MM.1S (cell line): ENCODE results near the gene FXYD3.
"Not testable (repeated sequence)": the region's sequence is repeated elsewhere in the genome, so short reads cannot be mapped to it uniquely, and the experiment has no call there.

Source experiments
- DNase-seq: peaks from one replicate; pipeline ENCODE4 v3.0.0-alpha.2; 2015
- H2AFZ ChIP-seq: fragments of 300-600 bp; sonication (generic); 2 replicates; pipeline ENCODE4 v1.6.0; 2016; ENCODE audit warnings: antibody characterized with exemption, low read length
- H3F3A ChIP-seq: fragments of 300-600 bp; sonication (generic); 2 replicates; pipeline ENCODE4 v1.6.1; 2016; ENCODE audit warnings: mild to moderate bottlenecking, antibody characterized with exemption, low read length, moderate library complexity, mixed read lengths; ENCODE audit not compliant: insufficient read depth
- H3K27ac ChIP-seq: fragments of 300-600 bp; sonication (generic); 2 replicates; pipeline ENCODE4 v1.5.1; 2016; ENCODE audit warnings: mild to moderate bottlenecking, low read length
- H3K27me3 ChIP-seq: fragments of 300-600 bp; sonication (generic); replicated peaks from 2 replicates; pipeline ENCODE4 v1.6.0; 2016; ENCODE audit warnings: low read length; ENCODE audit not compliant: insufficient read depth
- H3K36me3 ChIP-seq: fragments of 300-600 bp; sonication (generic); replicated peaks from 2 replicates; pipeline ENCODE4 v1.6.1; 2016; ENCODE audit warnings: mild to moderate bottlenecking, low read length, mixed read lengths; ENCODE audit not compliant: insufficient read depth
- H3K4me1 ChIP-seq: fragments of 300-600 bp; sonication (generic); 2 replicates; pipeline ENCODE4 v1.6.1; 2016; ENCODE audit warnings: low read length, mixed read lengths
- H3K4me2 ChIP-seq: fragments of 300-600 bp; sonication (generic); 2 replicates; pipeline ENCODE4 v1.6.0; 2016; ENCODE audit warnings: low read depth, low read length
- H3K4me3 ChIP-seq: fragments of 300-600 bp; sonication (generic); 2 replicates; pipeline ENCODE4 v1.5.1; 2016; ENCODE audit warnings: low read length, mixed read lengths
- H3K79me2 ChIP-seq: fragments of 300-600 bp; sonication (generic); 2 replicates; pipeline ENCODE4 v1.6.1; 2016; ENCODE audit warnings: mixed run types, low read length, mixed read lengths
- H3K9ac ChIP-seq: fragments of 300-600 bp; sonication (generic); 2 replicates; pipeline ENCODE4 v1.6.1; 2016; ENCODE audit warnings: low read length, mixed read lengths
- H3K9me2 ChIP-seq: fragments of 300-600 bp; sonication (generic); replicated peaks from 2 replicates; pipeline ENCODE4 v1.6.1; 2016; ENCODE audit warnings: mild to moderate bottlenecking, low read length, mixed read lengths; ENCODE audit not compliant: insufficient read depth
- H3K9me3 ChIP-seq: fragments of 300-600 bp; sonication (generic); replicated peaks from 2 replicates; pipeline ENCODE4 v1.6.1; 2016; ENCODE audit warnings: mild to moderate bottlenecking, low read length, mixed read lengths; ENCODE audit not compliant: insufficient read depth
- H4K20me1 ChIP-seq: fragments of 300-600 bp; sonication (generic); 2 replicates; pipeline ENCODE4 v1.6.1; 2016; ENCODE audit warnings: mild to moderate bottlenecking, low read length, moderate library complexity, mixed read lengths; ENCODE audit not compliant: insufficient read depth
- EZH2 ChIP-seq: fragments of 300-600 bp; sonication (generic); optimal IDR thresholded peaks from 2 replicates; pipeline ENCODE3; 2017; ENCODE audit warnings: low read depth, mild to moderate bottlenecking, antibody characterized with exemption, low read length, mixed read lengths
- EZH2phosphoT487 ChIP-seq: fragments of 300-600 bp; sonication (generic); IDR thresholded peaks from 2 replicates; pipeline ENCODE4 v1.6.1; 2018; ENCODE audit warnings: antibody characterized with exemption, low read length
- TF ChIP-seq, protein P1 (sequence below): fragments of 300-600 bp; sonication (generic); IDR thresholded peaks from 2 replicates; pipeline ENCODE4 v1.5.1; 2016; ENCODE audit warnings: antibody characterized with exemption, low read length, mixed read lengths

Gene FXYD3

DNA sequence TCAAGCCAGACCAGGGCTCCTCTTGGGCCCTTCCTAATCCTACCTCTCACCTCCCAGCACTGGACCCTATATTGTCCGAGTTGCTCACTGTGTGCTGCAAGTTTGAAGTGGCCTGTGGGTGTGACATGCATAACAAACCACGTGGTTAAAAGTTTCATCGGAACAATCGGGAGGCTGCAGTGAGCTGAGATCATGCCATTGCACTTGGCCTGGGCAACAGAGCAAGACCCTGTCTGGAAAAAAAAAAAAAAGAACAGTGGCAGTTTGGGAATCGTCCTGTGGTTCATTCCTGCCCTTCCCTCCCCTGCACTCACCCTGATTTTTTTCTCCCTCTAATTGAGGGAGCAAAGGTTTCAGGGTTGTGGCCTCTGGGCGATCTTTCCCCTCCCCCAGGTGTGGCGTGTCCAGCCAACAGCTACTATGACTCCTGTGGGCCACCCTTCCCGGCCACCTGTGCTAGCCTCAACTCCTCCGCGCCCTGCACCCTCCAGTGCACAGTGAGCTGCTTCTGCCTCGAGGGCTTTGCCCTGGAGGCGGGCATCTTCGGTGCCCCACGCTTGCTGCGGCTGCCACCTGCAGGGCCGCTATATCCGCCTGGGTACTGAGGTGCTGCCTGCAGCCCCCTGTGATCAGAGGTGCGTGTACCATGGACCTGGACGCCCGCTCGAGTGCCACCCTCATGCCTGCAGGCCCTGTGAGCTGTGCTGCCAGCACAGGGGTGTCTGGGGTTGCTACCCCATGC, 16.3 kb upstream of the FXYD3 start:
- DNase-seq: no peak

DNA sequence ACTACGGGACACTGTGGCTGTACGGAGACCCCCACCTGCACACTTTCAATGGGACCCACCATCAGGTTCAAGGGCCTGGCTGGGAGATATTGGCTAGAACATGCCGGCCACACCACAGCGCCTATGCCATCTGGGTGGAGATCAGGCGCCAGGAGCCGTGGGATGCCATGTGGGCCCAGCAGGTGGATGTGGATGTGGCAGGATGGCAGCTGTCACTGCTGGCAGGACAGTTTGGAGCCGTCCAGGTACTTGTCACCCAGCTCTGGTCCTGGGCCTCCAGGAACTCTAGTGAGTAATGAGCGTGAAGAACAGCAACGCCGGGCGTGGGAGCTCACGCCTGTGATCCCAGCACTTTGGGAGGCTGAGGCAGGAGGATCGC, 15.7 kb upstream of the FXYD3 start:
- TF ChIP-seq, protein P1, sequence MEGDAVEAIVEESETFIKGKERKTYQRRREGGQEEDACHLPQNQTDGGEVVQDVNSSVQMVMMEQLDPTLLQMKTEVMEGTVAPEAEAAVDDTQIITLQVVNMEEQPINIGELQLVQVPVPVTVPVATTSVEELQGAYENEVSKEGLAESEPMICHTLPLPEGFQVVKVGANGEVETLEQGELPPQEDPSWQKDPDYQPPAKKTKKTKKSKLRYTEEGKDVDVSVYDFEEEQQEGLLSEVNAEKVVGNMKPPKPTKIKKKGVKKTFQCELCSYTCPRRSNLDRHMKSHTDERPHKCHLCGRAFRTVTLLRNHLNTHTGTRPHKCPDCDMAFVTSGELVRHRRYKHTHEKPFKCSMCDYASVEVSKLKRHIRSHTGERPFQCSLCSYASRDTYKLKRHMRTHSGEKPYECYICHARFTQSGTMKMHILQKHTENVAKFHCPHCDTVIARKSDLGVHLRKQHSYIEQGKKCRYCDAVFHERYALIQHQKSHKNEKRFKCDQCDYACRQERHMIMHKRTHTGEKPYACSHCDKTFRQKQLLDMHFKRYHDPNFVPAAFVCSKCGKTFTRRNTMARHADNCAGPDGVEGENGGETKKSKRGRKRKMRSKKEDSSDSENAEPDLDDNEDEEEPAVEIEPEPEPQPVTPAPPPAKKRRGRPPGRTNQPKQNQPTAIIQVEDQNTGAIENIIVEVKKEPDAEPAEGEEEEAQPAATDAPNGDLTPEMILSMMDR: no peak
- no peak for TF ChIP-seq EZH2
- no peak for TF ChIP-seq EZH2phosphoT487

More for the DNA sequence above, 16.3 kb upstream of the FXYD3 start:
- H3K36me3 ChIP-seq: no peaks in the 10 kb centered on the region
- no peak overlapping the region for H2AFZ ChIP-seq
- no peaks in the 10 kb centered on the region for H3F3A ChIP-seq
- no peak overlapping the region for H3K9ac ChIP-seq
- H4K20me1 ChIP-seq: no peaks in the 10 kb centered on the region
- TF ChIP-seq, protein P1: no peak
- TF ChIP-seq EZH2phosphoT487 (no peak), EZH2 (no peak)
- no peak overlapping the region for H3K27ac ChIP-seq
- no peaks in the 10 kb centered on the region for H3K9me3 ChIP-seq
- peaks cover 72% of the 10 kb centered on the region for H3K27me3 ChIP-seq
- no peak overlapping the region for H3K4me2 ChIP-seq
- H3K79me2 ChIP-seq: no peaks in the 10 kb centered on the region
- no peaks in the 10 kb centered on the region for H3K9me2 ChIP-seq
- H3K4me1 ChIP-seq: no peaks in the 10 kb centered on the region
- H3K4me3 ChIP-seq: no peak overlapping the region

DNA sequence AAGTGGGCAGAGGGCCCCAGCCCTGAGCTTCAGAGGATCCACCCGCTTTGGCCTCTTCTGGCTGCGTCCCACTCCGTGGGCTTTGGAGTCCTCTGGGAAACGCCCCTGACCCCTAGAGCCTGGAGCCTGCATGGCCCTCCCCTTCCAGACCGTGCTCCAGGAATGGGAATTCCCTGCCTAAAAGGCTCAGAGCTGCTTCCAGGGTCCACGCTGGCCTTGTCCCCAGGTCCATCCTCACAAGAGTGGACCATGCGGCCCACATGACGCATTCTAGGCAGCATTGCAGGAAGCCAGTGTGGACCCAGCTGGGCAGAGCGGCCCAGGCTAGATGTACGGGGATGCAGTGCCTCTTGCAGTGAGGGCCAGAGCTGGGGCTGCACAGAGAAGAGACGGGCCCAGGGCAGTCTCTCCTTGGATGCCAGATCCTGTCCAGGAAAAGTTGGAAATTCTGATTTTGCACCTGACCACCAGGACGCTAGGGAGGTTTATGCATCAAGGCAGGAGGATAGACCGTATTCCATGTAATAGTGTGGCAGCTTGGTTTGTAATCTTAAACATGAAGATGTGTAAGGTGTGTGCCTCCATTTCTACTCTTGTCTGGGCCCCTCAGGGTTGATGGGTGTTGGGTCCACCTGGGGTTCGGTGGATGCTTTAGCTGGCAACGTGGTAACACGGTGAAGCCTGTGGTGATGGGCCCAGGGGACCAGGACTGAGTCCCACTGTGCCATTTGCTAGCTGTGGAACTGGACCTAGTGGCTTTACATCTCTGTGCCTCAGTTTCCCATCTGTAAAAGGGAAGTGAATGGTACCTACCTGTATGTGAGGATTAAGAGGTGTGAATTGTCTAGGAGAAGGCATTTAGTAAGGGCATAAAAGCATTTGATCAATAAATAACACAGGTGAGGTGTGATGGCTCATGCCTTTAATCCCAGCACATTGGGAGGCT, 14.8 kb upstream of the FXYD3 start:
- H3K4me2 ChIP-seq: no peak overlapping the region
- H3K27ac ChIP-seq: no peak overlapping the region
- H2AFZ ChIP-seq: no peak overlapping the region
- peaks cover 74% of the 10 kb centered on the region for H3K27me3 ChIP-seq
- TF ChIP-seq EZH2 (no peak), EZH2phosphoT487 (no peak)
- TF ChIP-seq, protein P1: no peak
- H3K79me2 ChIP-seq: no peaks in the 10 kb centered on the region
- no peak for DNase-seq
- no peaks in the 10 kb centered on the region for H3K4me1 ChIP-seq
- H3K9me2 ChIP-seq: no peaks in the 10 kb centered on the region
- H3F3A ChIP-seq: no peaks in the 10 kb centered on the region
- no peaks in the 10 kb centered on the region for H3K36me3 ChIP-seq
- no peak overlapping the region for H3K9ac ChIP-seq
- H3K9me3 ChIP-seq: no peaks in the 10 kb centered on the region
- no peak overlapping the region for H3K4me3 ChIP-seq
- no peaks in the 10 kb centered on the region for H4K20me1 ChIP-seq

More for the DNA sequence above, 15.7 kb upstream of the FXYD3 start:
- H3K27me3 ChIP-seq: peaks cover 76% of the 10 kb centered on the region
- no peak overlapping the region for H3K4me3 ChIP-seq
- H3K9ac ChIP-seq: no peak overlapping the region
- DNase-seq: no peak
- no peaks in the 10 kb centered on the region for H3K9me2 ChIP-seq
- no peak overlapping the region for H2AFZ ChIP-seq
- H3K79me2 ChIP-seq: no peaks in the 10 kb centered on the region
- no peaks in the 10 kb centered on the region for H3K36me3 ChIP-seq
- no peaks in the 10 kb centered on the region for H3K4me1 ChIP-seq
- no peak overlapping the region for H3K27ac ChIP-seq
- H3K4me2 ChIP-seq: no peak overlapping the region
- H3F3A ChIP-seq: no peaks in the 10 kb centered on the region
- no peaks in the 10 kb centered on the region for H3K9me3 ChIP-seq
- H4K20me1 ChIP-seq: no peaks in the 10 kb centered on the region

DNA sequence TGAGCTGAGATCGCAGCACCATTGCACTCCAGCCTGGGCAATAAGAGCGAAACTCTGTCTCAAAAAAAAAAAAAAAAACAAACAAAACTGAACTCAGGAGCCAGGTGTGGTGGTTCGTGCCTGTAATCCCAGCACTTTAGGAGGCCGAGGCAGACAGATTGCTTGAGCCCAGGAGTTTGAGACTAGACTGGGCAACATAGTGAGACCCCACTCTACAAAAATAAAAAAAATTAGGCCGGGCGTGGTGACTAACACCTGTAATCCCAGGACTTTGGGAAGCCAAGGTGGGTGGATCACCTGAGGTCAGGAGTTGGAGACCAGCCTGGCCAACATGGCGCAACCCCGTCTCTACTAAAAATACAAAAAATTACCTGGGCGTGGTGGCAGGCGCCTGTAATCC, 13.7 kb upstream of the FXYD3 start:
- peaks cover 68% of the 10 kb centered on the region for H3K27me3 ChIP-seq
- H3K4me1 ChIP-seq, H3K4me2 ChIP-seq, H3K36me3 ChIP-seq, H3K79me2 ChIP-seq, H4K20me1 ChIP-seq, H3K4me3 ChIP-seq, H3K27ac ChIP-seq, H3K9me2 ChIP-seq, H3K9me3 ChIP-seq, H3K9ac ChIP-seq, H3F3A ChIP-seq, DNase-seq, H2AFZ ChIP-seq: not testable (repeated sequence)

DNA sequence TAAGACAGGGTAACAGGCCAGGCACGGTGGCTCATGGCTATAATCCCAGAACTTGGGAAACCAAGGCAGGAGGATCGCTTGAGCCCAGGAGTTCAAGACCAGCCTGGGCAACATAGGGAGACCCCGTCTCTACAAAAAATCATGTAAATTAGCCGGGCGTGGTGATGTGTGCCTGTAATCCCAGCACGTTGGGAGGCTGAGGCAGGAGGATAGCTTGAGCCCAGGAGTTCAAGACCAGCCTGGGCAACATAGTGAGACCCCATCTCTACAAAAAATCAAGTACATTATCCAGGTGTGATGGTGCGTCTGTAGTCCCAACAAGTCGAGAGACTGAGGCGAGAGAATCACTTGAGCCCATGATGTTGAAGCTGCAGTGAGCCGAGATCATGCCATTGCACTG, 12.0 kb upstream of the FXYD3 start:
- not testable (repeated sequence) for H3F3A ChIP-seq, H3K4me1 ChIP-seq, H3K4me3 ChIP-seq, H2AFZ ChIP-seq, H3K36me3 ChIP-seq, H3K27ac ChIP-seq, H3K9ac ChIP-seq, H4K20me1 ChIP-seq, H3K79me2 ChIP-seq, H3K4me2 ChIP-seq, H3K9me3 ChIP-seq, H3K9me2 ChIP-seq, DNase-seq
- H3K27me3 ChIP-seq: peaks cover 67% of the 10 kb centered on the region
